Brain microvascular endothelial cell (primary cell): ENCODE data around the gene CREG1.

Experiments used
- DNase-seq: peaks from one replicate; pipeline ENCODE4 v3.0.0-alpha.2; 2020
- H3K27ac ChIP-seq: fragments of 250-450 bp; sonication (Bioruptor Pico); 2 replicates; pipeline ENCODE4 v1.5.1; 2020; ENCODE audit warnings: mild to moderate bottlenecking, moderate library complexity
- H3K27me3 ChIP-seq: fragments of 250-450 bp; sonication (Bioruptor Pico); replicated peaks from 2 replicates; pipeline ENCODE4 v1.5.1; 2020; ENCODE audit warnings: mild to moderate bottlenecking
- H3K36me3 ChIP-seq: fragments of 250-450 bp; sonication (Bioruptor Pico); replicated peaks from 2 replicates; pipeline ENCODE4 v1.5.1; 2020; ENCODE audit warnings: mild to moderate bottlenecking
- H3K4me3 ChIP-seq: 2 replicates; pipeline ENCODE4 v1.5.1; 2011; ENCODE audit warnings: low read depth, mild to moderate bottlenecking, control low read depth, low read length, moderate library complexity
- in situ Hi-C: cut with HindIII; loops from 2 replicates; pipeline ENCODE4 v1.10.0; 2017; ENCODE audit warnings: low sequenced_read_pairs, low pct_ligation_motif_present
- TF ChIP-seq, protein P1 (sequence below): IDR thresholded peaks from 2 replicates; pipeline ENCODE4 v1.5.1; 2011; ENCODE audit warnings: low read depth, mild to moderate bottlenecking, moderate library complexity, low read length, control low read depth, inconsistent platforms; ENCODE audit errors: missing control alignments

CREG1 gene

DNA sequence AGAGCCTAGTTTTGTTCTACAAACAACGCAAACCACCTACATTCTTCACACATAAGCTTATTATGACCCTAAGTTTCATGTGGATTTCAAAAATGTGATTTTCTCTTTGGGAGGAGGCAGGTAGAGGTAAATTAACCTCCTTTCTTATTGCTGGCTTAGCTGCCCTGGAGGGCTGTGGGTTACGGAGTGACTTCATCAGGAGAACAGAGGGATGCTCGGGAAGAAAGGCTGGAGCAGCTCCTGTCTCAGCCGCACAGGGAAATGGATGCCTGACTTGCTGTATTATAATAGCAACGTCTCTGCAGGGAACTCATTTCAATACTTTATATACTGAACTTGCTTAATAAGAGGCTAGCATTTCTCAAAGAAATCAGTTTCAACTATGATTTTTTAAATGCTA lies 14.1 kb upstream of the CREG1 start:
- Histone ChIP-seq H3K4me3 (no peak overlapping the region), H3K27ac (no peak overlapping the region), H3K36me3 (no peaks in the 10 kb centered on the region), H3K27me3 (no peaks in the 10 kb centered on the region)
- no peak for DNase-seq
- TF ChIP-seq, protein P1, sequence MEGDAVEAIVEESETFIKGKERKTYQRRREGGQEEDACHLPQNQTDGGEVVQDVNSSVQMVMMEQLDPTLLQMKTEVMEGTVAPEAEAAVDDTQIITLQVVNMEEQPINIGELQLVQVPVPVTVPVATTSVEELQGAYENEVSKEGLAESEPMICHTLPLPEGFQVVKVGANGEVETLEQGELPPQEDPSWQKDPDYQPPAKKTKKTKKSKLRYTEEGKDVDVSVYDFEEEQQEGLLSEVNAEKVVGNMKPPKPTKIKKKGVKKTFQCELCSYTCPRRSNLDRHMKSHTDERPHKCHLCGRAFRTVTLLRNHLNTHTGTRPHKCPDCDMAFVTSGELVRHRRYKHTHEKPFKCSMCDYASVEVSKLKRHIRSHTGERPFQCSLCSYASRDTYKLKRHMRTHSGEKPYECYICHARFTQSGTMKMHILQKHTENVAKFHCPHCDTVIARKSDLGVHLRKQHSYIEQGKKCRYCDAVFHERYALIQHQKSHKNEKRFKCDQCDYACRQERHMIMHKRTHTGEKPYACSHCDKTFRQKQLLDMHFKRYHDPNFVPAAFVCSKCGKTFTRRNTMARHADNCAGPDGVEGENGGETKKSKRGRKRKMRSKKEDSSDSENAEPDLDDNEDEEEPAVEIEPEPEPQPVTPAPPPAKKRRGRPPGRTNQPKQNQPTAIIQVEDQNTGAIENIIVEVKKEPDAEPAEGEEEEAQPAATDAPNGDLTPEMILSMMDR: no peak
- in situ Hi-C loops: no loop called here

DNA sequence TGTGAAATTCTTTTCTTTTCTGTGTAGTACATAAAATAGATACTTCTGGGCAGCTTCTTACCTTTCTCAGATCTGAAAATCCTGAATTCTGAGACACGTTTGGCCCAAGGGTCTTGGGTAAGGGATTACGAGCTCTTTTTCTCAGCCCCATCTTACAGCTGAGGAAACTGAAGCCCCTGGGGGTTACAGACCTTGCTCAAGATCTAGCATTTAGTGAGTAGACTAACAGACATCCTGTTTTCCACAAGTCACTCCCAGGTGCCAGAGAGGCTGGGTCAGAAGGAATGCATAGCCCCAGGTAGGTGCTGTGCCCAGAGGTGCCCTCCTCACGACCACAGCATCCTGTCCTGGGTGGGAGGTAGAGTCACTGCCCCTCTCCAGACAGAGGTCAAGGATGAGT lies 13.2 kb upstream of the CREG1 start:
- in situ Hi-C loops: no loop called here
- TF ChIP-seq, protein P1: no peak
- H3K27ac ChIP-seq: no peak overlapping the region

DNA sequence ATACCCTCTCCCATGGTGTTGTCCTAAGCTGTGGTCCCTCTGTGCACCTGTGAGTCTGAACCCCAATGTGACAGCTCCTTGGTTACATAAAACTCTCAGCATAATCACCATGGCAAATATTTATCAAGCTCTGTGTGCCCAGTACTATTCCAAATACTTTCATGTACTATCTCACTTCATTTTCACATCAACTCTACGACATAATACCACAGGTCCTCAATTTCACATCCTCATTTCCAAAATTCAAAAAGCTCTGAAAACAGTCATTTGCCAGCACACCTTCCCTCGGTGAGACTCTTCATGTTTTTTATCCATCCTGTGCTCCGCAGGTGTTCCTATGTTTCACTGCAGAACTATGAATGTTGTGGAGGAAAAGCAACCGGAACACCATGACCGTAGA lies 12.4 kb upstream of the CREG1 start:
- Histone ChIP-seq H3K36me3 (no peaks in the 10 kb centered on the region), H3K27ac (no peak overlapping the region), H3K27me3 (no peaks in the 10 kb centered on the region), H3K4me3 (no peak overlapping the region)
- TF ChIP-seq, protein P1: no peak
- no peak for DNase-seq
- in situ Hi-C loops: no loop called here

More for the DNA sequence above, 13.2 kb upstream of the CREG1 start:
- H3K4me3 ChIP-seq: no peak overlapping the region
- no peaks in the 10 kb centered on the region for H3K36me3 ChIP-seq
- H3K27me3 ChIP-seq: no peaks in the 10 kb centered on the region
- DNase-seq: no peak

DNA sequence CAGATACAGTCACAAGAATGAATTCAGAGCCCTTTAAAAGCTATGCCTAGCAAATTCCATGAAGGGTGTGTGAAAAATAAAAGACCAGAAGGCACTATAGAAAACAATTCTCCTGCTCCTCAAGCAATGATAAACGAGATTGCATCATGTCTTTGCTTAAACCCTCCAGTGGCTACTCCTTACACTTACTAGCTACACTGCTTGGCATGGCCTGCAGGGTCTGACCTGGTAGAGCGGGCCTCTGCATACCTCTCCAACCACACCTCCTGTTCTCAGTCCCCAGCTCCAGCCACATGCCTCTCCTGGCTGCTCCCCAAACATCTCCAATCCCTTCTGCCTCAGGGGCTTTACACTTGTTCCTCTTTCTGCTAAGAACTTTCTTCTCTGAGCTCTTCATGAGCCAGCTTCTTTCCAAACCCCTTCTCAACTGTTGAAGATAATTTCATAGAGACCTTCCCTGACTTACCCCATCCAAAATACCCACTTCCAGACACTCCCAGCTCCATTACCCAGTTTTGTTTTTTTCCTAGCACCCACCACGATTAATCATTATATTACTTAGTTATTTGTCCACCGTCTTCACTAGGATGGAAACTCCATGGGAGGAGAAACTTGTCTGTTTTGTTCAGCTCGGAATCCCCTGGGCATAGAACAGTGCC lies 11.2 kb upstream of the CREG1 start:
- no peaks in the 10 kb centered on the region for H3K27me3 ChIP-seq
- in situ Hi-C loops: no loop called here
- TF ChIP-seq, protein P1: no peak
- H3K27ac ChIP-seq: no peak overlapping the region
- H3K36me3 ChIP-seq: no peaks in the 10 kb centered on the region
- no peak for DNase-seq
- H3K4me3 ChIP-seq: no peak overlapping the region

DNA sequence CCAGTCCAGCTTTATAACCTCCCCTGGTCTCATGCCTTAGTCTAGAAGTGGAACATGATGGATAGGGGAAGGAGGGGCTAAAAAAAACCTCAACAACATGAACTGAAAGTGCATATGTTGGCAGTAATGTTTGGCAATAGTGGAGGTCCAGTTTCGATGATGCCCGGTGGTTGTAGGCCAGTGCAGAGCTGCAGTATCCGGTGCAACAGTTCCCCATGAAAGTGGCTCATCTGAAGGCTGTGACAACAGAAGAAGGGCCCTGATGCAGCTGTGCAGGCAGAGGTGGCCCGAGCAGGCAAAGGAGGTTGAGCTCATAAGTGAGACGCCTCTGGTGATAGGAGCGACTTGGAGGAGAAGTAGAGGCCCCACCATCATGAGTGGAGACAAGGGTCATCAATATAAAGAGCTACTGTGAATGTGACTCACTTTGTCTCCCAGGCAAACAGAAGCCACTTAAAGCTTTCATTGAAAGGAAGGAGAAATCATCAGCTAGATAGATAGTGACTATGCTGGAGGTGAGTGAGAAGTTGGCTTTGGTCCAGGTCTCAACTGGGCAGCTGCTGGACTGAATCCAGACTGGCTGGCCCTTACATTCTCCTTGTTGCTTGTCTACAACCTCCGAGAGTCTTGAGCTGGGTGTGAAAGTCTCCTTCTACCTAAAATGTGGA lies 10.2 kb upstream of the CREG1 start:
- Histone ChIP-seq H3K27ac (no peak overlapping the region), H3K4me3 (no peak overlapping the region), H3K36me3 (no peaks in the 10 kb centered on the region), H3K27me3 (no peaks in the 10 kb centered on the region)
- in situ Hi-C loops: no loop called here
- no peak for DNase-seq
- TF ChIP-seq, protein P1: no peak
